HG02571 (cell line): Measurements from ENCODE around the gene EML5.
A peak's percentile ranks its signal among the peaks of the same experiment; 100 is the strongest.

Source experiments
- ATAC-seq: cut with Tn5 transposase; IDR thresholded peaks from one replicate; pipeline ENCODE4 v1.9.1; 2021; ENCODE audit warnings: mild to moderate bottlenecking, moderate library complexity; ENCODE audit not compliant: unreplicated experiment

EML5 gene

GRCh38 chr14:88565427-88565826 lies 227.3 kb downstream of the EML5 start:
- no peak for ATAC-seq

GRCh38 chr14:88563845-88564244 lies 228.9 kb downstream of the EML5 start:
- no peak for ATAC-seq

- peak; percentile 95 for ATAC-seq
Measured at GRCh38 chr14:88562831-88563686, 229.7 kb downstream of the EML5 start, which contains the start of gene ZC3H14. ZC3H14 (plus strand) TSS chr14:88563037; CDS start chr14:88563134, 97 bp downstream.

- no peak for ATAC-seq
Measured at GRCh38 chr14:88562532-88562830, 230.3 kb downstream of the EML5 start.
